Measurements from ENCODE around the gene CABP7. TPM values are rescaled to one million over a fixed set of nuclear protein-coding genes. Genes with fewer than 3 reads are reported as not detected.
A peak's percentile ranks its signal among the peaks of the same experiment; 100 is the strongest.

The CABP7 gene
- total and polyA plus RNA-seq, 2 of the 8 experiments (the other 6 are each of a cell fraction or from before 2014, with no cell fraction given), result 0.20 to 0.36 TPM

GRCh38 chr22:29733362-29734201 is 13.8 kb downstream of the CABP7 start:
- H2BK120ac ChIP-seq (replicated peaks; ENCODE audit: low read depth, low read length), result no peak overlapping the region
- no peak overlapping the region for H3K4me2 ChIP-seq (ENCODE audit: insufficient read depth in 1 of 2, low read depth in 2 of 2, low read length in 2 of 2)
- H3K9ac ChIP-seq (replicated peaks in 1 of 4; ENCODE audit: extremely low read depth in 1 of 4, low read depth in 3 of 4, low read length in 3 of 4), result no peak overlapping the region
- no peaks in the 10 kb centered on the region for H3K23me2 ChIP-seq (ENCODE audit: low read depth, low read length)
- H3K14ac ChIP-seq (ENCODE audit: insufficient read length), result no peak overlapping the region
- no peak overlapping the region for H2AFZ ChIP-seq (ENCODE audit: low read length)
- H4K8ac ChIP-seq (ENCODE audit: extremely low read depth, insufficient read depth, low read length), result no peak overlapping the region; the same call in 1 of the 2 replicates
- H2BK20ac ChIP-seq (ENCODE audit: low read length), result no peak overlapping the region
- no peak overlapping the region for H2BK12ac ChIP-seq (ENCODE audit: low read depth, low read length)
- FAIRE-seq, result no peak
- TF ChIP-seq KDM5A (IDR thresholded peaks at IDR 0.05; ENCODE audit: low read length), result no peak
- no peak for TF ChIP-seq CHD1 (IDR thresholded peaks at IDR 0.05; ENCODE audit: low read depth, low read length)
- TF ChIP-seq SUZ12 (IDR thresholded peaks at IDR 0.05; ENCODE audit: low read length), result no peak
- TF ChIP-seq JUND (IDR thresholded peaks at IDR 0.05; ENCODE audit: low read length), result no peak
- no peak for TF ChIP-seq KDM4A (IDR thresholded peaks at IDR 0.05; ENCODE audit: low read depth, low read length, severe bottlenecking)
- TF ChIP-seq TAF1 (IDR thresholded peaks at IDR 0.05; ENCODE audit: low read depth, low read length), result no peak
- no peak for TF ChIP-seq ASH2L (IDR thresholded peaks at IDR 0.05; ENCODE audit: low read length)
- no peak for TF ChIP-seq YY1 (IDR thresholded peaks at IDR 0.05; ENCODE audit: low read depth, low read length)
- no peak for TF ChIP-seq GTF2F1 (IDR thresholded peaks at IDR 0.05; ENCODE audit: borderline replicate concordance, low read depth, low read length)
- H4K5ac ChIP-seq (ENCODE audit: insufficient read length, low read depth, low read length), result no peak overlapping the region
- H2BK15ac ChIP-seq (ENCODE audit: low read length), result no peak overlapping the region
- CTCF ChIA-PET (ENCODE audit: partially characterized antibody), result interaction anchor here (0.6 to 2.8 kb wide), 11 partner anchors 11 to 521 kb away, joined by 3 to 7 read pairs (median 3); no protein-coding TSS in a partner anchor
- no peak for DNase-seq (ENCODE audit: low read depth in 1 of 2, low spot score in 2 of 2)
- H2AK5ac ChIP-seq (ENCODE audit: low read depth, low read length), result no peak overlapping the region
- no peak overlapping the region for H4K91ac ChIP-seq (replicated peaks; ENCODE audit: insufficient read length, low read length)
- POLR2A ChIA-PET (ENCODE audit: partially characterized antibody), result interaction anchor here (1.0 kb wide), 1 partner anchor 17 kb away, joined by 3 read pairs; no protein-coding TSS in a partner anchor
- no peaks in the 10 kb centered on the region for H3K79me1 ChIP-seq (ENCODE audit: low read depth, low read length)
- H2BK5ac ChIP-seq (ENCODE audit: low read depth, low read length), result 0 out of 2 replicates have a peak overlapping the region, but pooled peaks have one; percentile 30
- H3K27me3 ChIP-seq (replicated peaks in 1 of 4; ENCODE audit: control insufficient read depth in 3 of 4, extremely low read depth in 1 of 4, insufficient read depth in 3 of 4, low read length in 3 of 4), result no peaks in the 10 kb centered on the region
- peaks cover 0 to 12% (median 7%) of the 10 kb centered on the region in 4 experiments; a peak in 6 of 7 replicates for H3K4me1 ChIP-seq (replicated peaks in 1 of 4; ENCODE audit: control insufficient read depth in 3 of 4, insufficient read depth in 4 of 4, low read length in 3 of 4)
- 90% methylated on average over 19 of the region's 19 CpGs; no CpG with 5 or more reads in 1 of the 2 experiments for WGBS, 2 experiments (ENCODE audit: extremely low coverage in 1 of 2, insufficient coverage in 1 of 2, insufficient read length in 1 of 2, insufficient replicate concordance in 2 of 2, low coverage in 1 of 2, low lambda C conversion rate in 2 of 2, missing lambda C conversion rate in 1 of 2)
- H3K36me3 ChIP-seq (ENCODE audit: control insufficient read depth in 2 of 4, insufficient read depth in 4 of 4, low read length in 3 of 4), result no peaks in the 10 kb centered on the region
- H3K18ac ChIP-seq (ENCODE audit: extremely low read depth, low read length), result no peak overlapping the region
- H3K27ac ChIP-seq (ENCODE audit: low read depth, low read length), result no peak overlapping the region
- H3K4ac ChIP-seq (replicated peaks; ENCODE audit: insufficient read length, low read depth, low read length), result no peak overlapping the region
- H3K56ac ChIP-seq (replicated peaks; ENCODE audit: insufficient read length, low read depth, low read length), result no peak overlapping the region
- H4K20me1 ChIP-seq (replicated peaks in 1 of 2; ENCODE audit: control insufficient read depth in 1 of 2, insufficient read depth in 2 of 2, low read length in 2 of 2), result no peaks in the 10 kb centered on the region
- H3K9me3 ChIP-seq (ENCODE audit: insufficient read depth in 2 of 2, low read depth in 1 of 2, low read length in 1 of 2), result no peaks in the 10 kb centered on the region
- H3K23ac ChIP-seq (ENCODE audit: insufficient read length), result no peak overlapping the region
- no peaks in the 10 kb centered on the region for H3K79me2 ChIP-seq (ENCODE audit: control insufficient read depth in 1 of 2, insufficient read depth in 2 of 2, low read length in 2 of 2)
- H3K4me3 ChIP-seq (ENCODE audit: extremely low read depth in 1 of 4, insufficient read depth in 2 of 4, low read depth in 3 of 4, low read length in 4 of 4), result no peak overlapping the region

Measured in H1 (cell line).